Stimulated activated CD4-positive, alpha-beta T cell treated with anti-CD3 and anti-CD28 coated beads, TNF-alpha, amount 100 ng/mL, for 48 hours (primary cell): ENCODE measurements around the gene RPS6KA3.
A peak's percentile ranks its signal among the peaks of the same experiment; 100 is the strongest.
"Not testable (repeated sequence)": the region's sequence is repeated elsewhere in the genome, so short reads cannot be mapped to it uniquely, and the experiment has no call there.

ENCODE experiments used
- DNase-seq, 3 donors: peaks; one replicate each; pipeline ENCODE4 v3.0.0-alpha.2; 2020; ENCODE audit warnings: low read depth in 3 of 3

The RPS6KA3 gene

DNA sequence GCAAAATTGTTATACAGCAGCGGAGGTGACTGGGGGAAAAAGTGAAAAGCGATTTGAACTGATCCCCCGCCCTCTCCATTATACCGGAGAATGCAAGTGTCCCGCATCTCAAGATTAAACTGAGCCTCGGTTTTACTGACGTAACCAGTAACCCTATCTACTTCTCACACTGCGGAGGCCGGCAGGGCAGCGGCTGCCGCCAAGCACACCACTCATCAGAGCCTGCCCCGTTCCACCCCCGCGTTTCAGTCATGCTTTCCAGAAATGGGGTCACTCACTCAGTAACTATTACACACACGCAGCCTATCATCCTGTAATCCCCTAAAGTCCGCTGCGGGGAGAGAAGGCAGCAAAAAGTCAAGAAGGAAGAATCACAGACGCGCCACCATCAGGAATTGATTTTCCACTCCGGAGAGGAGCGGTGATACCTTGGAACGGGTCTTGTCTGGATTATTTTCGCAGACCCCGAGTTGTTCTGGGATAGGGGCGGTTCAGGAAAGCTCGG lies 1.4 kb downstream of the RPS6KA3 start:
- peak in 2 of 3 donors; percentile 52 to 61 for DNase-seq

DNA sequence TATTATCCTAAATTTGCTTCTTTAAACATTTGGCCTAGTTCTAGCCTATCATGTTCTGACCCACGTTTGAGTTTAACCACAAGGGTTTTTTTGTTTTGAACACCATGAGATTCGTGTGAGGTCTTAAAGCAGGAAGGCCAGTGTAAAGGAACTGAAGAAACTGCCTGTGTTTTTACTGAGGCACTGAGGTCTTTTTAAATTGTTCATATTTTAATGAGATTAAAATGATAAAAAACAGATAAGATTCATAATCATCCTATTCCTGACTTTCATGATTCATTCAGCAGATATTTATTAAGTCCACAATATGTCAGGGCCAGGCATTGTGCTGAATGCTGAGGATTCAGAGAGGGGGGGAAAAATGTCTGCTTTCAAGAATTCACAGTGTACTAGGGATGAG lies 3.2 kb downstream of the RPS6KA3 start:
- DNase-seq: no peak

DNA sequence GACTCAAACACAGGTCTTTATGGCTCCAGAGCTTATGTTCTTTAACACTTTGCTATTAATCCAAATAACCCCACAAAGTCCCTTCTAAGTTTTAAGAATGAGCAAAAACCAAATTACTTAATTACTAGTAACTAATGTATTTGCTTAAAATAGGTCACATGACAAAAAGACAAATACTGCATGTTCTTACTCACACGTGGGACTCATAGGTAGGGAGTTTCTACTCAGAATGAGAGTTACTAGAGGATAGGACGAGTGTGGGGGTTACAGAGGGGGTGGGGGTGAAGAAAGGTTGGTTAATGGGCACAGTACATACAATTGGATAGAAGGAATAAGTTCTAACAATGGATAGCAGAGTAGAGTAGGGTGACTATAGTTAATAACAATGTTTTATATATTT lies 5.8 kb downstream of the RPS6KA3 start:
- DNase-seq: no peak

GRCh38 chrX:20254712-20255299 lies 11.9 kb downstream of the RPS6KA3 start:
- no peak for DNase-seq

DNA sequence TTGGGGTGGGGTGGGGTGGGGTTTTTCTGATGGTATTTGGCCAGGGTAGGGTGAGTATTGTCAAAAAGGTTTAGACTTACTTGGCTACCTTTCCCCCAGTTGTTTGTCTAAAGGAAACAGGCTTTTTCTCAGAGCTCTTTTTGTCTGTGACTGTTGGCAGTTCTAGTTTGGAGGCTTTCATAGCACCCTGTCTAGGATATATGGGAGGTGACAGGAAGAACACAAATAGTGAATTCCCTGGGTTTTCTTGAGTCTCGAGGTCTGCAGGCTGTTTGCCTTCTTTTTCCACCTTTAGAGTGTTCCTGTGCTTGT lies 13.5 kb downstream of the RPS6KA3 start:
- no peak for DNase-seq

- DNase-seq: peak in 1 of 3 donors; percentile 43
Measured at GRCh38 chrX:20252381-20253231, 14.1 kb downstream of the RPS6KA3 start.

GRCh38 chrX:20251691-20252090 lies 15.0 kb downstream of the RPS6KA3 start:
- DNase-seq: no peak

- DNase-seq: not testable (repeated sequence)
Measured at GRCh38 chrX:20250146-20250545, 16.6 kb downstream of the RPS6KA3 start.

DNA sequence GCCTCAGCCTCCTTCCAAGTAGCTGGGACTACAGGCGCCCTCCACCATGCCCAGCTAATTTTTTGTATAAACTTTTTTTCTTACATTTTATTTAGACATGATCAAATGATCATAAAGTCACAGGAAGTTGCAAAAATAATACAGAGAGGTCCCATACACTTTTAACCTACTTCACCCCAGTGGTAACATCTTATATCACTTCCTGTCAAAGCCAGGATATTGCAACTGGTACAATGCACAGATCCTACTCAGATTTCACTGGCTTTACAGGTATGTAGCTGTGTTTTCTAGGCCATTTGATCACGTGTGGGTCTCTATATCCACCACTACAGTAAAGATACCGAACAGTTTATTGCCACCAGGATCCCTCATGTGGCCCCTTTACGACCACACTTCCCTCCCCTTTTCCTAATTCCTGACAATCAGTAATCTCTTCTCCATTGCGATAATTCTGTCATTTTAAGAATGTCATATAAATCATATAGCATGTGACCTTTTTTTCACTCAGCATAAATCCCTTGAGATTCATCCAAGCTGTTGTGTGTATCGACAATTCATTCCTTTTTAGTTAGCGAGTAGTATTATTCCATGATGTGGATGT lies 18.0 kb downstream of the RPS6KA3 start:
- no peak for DNase-seq

GRCh38 chrX:20244931-20245330 lies 21.8 kb downstream of the RPS6KA3 start:
- DNase-seq: no peak

GRCh38 chrX:20240201-20240600 lies 26.5 kb downstream of the RPS6KA3 start:
- no peak for DNase-seq

DNA sequence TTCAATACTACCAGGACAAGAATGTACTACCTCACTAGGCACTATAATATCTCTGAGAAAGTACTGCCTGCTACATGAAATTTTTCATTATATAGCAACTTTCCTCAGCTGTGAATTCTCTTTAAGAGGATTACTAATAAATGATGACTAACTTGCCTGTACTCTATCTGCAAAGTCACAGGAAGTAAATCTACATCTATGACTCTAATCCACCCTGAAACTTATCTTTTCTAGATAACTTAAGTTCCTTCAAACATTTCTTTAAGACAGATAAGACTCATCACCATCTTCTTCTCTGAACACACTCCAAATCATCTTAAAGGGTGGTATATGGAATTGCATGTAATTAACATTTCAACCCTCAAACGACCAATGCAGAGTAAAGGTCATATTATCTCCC lies 28.8 kb downstream of the RPS6KA3 start:
- no peak for DNase-seq

DNA sequence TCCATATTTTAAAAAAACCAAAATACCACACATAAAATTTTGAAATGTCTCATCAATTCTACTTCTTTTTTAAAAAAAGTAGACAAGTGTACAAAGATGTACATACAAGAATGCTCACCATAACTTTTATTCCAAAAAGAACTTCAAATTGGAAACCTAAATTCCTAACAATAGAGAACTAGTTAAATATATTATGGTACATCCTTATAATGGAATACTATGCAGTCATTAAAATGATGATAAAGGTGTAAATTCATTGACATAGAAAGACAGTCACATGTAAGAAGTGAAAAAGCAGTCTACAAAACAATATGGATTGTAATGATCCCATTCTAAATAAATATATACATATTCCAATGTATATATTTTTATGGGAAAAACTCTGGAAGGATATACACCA lies 31.0 kb downstream of the RPS6KA3 start:
- DNase-seq: no peak

DNA sequence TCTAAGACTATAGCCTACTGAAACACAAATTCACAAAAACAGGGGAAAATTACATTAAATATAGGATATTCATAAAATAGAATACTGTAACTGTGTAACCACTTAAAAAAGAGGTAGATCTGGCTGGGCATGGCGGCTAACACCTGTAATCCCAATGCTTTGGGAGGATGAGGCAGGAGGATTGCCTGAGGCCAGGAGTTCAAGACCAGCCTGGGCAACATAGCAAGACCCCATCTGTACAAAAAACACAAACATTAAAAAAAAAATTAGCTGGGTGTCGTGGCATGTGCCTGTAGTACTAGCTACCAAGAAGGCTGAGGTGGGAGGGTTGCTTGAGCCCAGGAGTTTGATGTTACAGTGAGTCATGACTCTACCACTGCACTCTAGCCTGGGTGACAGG lies 33.4 kb downstream of the RPS6KA3 start:
- no peak for DNase-seq

- no peak for DNase-seq
Measured at GRCh38 chrX:20231598-20231997, 35.1 kb downstream of the RPS6KA3 start.

DNA sequence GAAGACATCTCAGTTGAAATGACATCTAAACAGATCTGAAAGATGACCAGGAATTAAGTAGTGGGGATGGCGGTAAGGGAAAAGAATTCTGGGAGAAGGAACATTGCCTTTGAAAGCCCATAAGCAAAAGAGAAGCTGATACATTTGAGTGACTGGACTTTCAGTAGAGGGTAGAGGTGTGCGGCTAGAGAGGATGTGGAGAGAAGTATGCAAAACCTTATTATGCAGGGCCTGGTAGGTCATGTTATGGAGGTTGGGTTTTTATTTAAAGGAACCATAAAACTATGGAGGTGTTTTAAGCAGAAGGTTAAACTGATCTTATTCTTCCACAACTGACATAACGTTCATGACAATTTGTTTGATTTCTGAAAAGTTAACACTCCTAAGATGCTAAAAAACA lies 36.3 kb downstream of the RPS6KA3 start:
- no peak for DNase-seq

DNA sequence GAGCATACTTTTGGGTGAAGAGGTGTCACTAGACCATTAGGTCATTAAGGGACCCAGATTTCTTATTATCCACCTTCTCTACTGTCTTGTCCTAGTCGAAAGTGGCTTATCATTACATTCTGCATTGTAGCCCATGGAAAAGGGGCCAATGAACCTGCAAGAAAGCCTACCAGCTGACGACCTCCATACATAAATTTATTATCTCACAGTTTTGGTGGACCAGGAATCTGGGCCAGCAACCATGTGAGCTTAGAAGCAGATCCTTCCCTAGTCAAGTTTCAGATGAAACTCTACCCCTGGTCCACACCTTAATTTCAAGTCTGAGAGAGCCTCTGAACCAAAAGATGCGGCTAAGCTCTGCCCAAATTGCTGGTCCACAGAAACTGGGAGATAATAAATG lies 37.6 kb downstream of the RPS6KA3 start:
- DNase-seq: no peak

DNA sequence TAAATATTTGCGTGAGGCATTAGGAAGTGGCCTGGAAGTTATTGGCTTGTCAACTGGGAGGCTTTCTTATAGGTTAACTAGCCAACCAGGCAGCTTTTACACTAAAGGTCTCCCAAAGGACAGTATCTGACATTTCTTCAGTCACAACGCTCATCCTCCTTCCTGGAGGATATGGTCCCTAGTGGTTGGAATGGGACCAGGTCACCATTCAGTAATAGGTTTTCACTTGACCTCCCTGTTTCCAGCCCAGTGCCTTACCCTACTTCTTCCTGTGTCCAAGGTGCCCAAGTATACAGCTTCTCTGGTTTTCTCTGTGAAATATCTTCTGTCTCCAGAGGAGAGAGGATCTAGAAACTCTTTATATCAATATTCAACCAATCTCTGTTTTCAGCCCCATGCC lies 38.5 kb downstream of the RPS6KA3 start:
- no peak for DNase-seq

DNA sequence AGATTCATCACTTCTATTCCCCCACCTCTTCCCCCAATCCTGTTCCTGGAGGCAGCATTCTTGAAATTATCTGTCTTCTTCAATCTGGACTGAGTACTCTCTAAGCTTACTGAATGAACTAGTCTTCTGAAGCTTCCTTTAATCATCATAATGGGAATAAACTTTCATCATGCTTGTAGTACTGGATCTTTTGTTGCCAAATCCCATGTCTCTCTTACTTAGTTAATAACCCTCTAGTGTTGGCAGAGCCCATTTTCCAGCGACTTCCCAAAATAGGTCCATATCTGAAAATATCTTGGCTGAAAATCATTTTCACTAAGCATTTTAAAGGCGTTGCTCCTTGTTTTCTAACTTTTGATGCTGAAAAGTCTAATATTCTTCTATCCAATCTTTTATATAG lies 39.6 kb downstream of the RPS6KA3 start:
- no peak for DNase-seq

DNA sequence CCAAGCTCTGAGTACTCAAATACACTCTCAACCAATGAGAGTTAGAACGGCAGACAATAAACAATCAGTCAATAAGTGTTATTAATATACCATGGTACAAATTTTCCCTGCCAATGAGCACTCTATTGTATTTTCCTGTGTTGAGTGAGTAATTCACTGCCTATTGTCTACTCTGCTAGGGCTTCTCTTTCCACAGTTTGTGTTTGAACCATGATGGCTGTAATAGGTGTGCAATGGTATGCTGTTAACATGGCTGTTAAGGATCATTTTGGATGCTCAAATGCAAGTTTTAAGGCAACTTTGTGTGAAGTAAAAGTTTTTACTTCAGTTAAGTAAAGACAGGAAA lies 41.2 kb downstream of the RPS6KA3 start:
- DNase-seq: no peak

- no peak for DNase-seq
Measured at GRCh38 chrX:20224814-20225487, 41.8 kb downstream of the RPS6KA3 start.

- no peak for DNase-seq
Measured at GRCh38 chrX:20221902-20222301, 44.8 kb downstream of the RPS6KA3 start.
